IPS DF 4.7 (cell line): ENCODE data around the gene ISYNA1.

Experiments used
- DNase-seq: peaks from one replicate; pipeline ENCODE4 v3.0.0-alpha.2; 2013; ENCODE audit warnings: low spot score; ENCODE audit errors: extremely low read depth

The ISYNA1 gene

DNA sequence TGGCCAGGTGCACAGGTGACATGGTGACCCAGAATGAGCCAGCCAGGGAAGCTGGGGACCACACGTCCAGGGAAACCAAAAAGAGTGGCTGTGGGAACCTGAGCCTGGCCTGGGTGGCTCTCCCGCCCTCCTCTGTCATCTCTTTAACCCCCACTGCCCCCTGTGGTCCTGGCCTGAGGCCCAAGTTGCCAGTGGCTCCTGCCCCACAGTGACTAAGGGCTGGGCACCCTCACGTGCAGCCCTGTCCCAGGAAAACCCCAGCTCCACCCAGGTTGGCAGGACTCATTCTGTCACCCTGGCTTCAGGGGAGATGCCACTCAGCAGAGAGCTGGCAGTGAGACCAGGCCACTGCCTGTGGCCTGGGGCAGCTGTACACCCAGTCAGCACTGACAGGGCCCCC, 30.6 kb upstream of the ISYNA1 start:
- DNase-seq: no peak

DNA sequence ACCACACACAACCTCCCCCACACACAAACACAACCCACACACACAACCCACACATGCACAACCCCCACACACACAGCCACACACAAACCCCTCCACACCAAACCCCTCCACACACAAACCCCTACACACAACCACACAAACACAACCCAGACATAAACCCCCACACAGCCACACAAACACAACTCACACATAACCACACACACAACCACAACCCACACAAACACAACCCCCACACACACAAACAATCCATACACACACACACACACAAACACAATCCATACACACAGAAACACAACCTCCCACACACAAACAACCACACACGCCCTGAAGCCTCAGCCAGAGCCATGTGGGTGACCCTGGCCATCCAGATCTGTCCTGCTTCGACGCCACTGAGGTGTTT, 30.0 kb upstream of the ISYNA1 start:
- DNase-seq: no peak

DNA sequence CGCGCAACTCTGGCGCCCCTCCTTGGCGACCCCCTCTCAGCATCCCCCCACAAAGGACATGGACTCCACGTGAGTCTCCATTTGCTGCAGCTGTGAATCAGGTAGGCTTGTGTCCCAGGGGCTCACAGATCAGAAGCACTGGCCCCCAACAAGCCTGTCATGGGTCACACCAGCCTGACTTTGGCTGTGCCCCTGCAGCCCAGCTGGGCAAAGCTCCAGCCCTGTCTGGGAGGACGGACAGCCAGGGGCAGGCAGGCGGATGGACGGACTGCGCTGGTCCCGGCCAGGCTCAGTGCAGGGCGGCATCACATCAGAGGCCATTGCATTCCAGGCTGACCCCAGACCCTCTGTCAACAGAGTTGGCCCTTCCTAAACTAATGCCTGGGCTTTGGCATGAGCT, 28.4 kb upstream of the ISYNA1 start:
- no peak for DNase-seq

DNA sequence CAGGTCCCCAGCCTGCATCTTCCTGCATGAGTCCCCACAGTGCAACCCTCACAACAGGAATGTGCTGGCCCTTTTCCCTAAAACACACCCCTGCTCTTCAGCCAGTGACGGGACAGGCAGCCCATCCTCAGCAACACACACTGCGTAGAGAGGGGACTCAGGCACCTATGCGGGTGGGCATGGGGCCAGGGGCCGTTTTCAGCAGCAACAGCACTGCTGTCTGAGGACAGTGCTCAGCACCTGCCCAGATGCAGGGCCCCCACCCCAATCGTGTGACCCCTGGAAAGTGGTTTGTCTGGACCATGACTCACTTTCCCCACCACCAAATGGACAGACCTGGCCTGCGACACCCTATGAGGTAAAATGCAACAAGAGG, 28.0 kb upstream of the ISYNA1 start:
- no peak for DNase-seq

DNA sequence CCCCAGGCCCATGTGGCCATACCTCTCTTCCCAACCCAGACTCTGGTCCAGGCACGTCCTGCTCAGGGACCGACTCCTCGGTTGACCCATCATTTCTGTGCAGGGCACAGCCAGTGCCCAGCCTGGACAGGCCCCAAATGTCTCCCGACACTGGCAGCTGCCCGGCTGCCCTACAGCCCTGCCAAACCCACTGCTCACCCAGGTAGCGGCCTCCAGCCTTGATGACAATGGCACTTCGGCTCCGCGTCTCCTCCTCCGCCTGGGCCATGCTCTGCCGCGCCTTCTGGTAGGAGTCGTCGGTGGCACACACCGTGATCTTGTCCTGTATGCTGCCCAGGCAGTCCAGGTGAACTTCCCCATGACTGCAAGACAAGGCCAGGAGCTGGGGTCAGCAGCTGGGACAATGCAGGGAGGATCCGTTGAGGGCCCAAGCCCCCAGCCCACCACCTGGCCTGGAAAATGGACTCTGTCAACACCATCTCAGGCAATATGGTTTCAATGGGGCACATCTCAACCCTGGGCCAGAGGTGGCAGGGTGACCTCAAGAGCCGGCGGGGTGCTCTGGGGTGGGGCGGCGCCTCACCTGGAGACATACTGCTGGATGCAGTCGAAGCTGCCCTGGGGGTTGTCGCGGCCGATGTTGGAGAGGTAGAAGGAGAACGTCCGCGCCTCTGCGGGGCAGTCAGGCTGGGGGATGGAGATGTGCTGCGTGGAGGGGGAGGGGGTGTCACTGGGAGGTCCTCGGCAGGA, 27.5 kb upstream of the ISYNA1 start:
- DNase-seq: no peak

DNA sequence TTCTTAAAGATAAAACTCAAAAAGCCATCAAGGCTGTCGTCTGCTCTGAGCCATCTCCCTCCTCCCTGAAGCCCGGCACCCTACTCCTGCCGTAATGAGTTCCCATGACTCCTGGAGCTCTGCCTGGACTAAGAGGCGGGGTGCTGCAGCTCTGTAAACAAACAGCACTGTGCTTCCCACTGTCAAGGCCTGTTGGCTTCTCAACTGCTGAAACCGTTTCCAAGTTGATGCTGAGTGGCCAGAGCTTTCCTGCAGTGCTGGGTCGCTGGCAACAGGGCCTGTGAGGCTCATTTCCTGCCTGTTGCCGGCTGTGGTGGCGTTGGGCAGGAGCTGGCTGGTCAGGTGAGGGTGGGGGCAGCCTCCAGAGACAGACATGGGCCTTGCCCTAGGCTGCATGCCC, 26.7 kb upstream of the ISYNA1 start:
- no peak for DNase-seq

DNA sequence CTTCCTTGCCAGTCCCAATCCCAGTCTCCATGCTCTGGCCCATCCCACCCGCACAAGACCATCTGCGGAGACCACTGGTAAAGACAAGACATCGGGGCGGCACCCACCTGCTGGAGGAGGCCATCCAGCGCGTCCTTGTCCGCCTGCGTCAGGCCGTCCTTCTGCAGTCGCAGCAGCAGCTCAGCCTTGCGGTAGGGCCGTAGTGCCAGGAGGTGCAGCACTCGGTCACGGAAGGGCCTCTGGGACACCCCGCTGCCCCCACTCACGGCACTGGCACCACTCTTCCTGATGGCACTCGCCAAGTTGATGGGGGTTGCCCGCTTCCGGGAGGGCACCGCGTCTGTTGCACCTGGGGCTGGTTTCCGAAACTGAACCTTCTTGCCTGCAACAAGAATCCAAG, 23.5 kb upstream of the ISYNA1 start:
- DNase-seq: no peak

DNA sequence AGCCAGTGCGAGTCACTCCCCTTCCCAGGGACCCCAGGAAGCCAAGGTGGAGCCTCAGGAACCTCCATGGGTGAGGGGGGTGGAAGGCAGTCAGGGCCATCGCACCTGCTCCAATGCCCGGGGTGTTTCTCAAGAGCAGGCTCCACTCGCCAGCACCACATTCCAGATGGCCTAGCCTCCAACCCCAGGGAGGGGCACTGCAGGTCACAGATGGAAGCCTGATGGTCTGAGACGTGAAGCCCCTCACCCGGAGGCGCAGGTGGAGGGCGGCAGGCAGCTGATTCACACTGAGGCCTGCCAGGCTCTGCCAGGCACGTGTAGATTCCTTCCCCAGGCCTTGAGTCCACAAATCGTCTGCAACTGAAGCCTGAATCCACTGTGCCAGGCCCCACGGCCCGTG, 23.0 kb upstream of the ISYNA1 start:
- DNase-seq: no peak

DNA sequence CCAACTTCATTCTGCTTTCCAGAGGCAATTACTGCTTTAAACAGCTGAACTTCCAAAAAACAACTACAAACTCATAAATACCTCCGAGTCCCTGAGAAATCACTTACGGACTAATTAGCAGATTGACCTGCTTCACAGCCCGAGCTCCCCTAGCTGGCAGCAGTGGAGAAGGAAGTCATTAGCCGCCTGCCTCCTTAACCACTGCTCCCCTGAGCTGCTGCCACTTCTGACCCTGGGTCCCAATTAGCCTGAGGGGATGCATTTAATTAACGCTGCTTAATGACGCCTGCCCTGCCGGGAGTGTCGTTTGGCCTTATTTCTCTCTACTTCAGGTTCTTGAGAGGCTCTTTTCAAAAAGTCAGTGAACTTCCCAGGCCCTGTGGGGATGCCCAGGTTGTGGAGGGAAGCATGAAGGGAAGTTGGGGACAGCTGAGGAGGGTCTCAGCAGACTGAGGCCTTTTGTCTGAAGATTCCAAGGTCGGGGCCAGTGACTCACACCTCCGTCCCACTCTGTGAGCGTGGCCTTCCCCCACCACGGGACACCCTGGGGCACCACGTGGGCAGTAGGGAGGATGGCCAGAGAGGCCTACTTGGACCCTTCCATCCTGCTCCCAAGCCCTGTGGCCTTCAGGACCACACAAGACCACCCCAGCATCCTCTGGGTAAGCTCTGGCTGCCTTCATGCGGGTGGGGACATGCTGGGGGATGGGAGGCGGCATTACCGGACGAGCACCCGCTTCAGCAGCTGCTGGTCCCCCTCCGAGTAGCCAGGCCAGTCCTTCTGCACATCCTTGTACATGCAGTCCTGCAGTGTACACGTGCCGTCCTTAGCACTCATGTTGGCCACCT, 19.8 kb upstream of the ISYNA1 start:
- DNase-seq: no peak

DNA sequence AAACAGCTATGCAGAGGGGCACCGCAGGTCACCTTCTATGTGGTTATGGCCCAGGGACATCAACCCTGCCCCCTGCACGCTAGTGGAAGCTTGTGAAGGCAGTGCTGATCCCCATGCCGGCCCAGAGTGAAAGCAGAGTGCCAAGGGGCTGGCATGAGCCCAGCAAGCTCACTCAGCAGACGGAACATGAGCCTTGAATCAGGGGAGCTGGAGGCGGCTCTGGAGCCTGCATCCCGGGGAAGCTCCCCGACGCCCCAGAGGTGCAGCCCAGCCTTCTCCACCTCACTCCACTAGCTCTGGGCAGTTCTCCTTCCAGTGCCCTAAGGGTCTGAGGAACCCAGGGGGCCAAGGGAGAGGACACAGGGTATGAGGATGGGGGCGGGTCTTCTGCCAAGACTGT, 19.0 kb upstream of the ISYNA1 start:
- no peak for DNase-seq

DNA sequence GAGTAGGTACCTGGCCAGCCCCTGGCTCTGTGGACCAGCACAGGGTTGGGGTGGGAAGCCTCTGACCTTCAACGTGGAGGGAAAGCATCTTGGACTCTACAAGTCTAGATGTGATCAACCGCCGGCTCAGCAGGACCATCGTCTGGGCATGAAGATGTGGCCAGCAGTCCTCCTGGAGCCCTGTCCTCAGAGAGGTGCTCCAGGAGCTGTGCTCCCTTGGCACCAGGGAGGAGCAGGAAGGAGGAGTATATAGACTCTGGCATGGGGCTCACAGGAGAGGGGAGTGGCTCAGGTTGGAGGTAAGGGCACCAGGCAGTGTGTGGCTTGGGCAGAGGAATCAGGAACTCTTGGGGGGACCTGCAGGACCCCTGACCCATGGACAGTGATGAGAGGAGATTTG, 18.3 kb upstream of the ISYNA1 start:
- no peak for DNase-seq

DNA sequence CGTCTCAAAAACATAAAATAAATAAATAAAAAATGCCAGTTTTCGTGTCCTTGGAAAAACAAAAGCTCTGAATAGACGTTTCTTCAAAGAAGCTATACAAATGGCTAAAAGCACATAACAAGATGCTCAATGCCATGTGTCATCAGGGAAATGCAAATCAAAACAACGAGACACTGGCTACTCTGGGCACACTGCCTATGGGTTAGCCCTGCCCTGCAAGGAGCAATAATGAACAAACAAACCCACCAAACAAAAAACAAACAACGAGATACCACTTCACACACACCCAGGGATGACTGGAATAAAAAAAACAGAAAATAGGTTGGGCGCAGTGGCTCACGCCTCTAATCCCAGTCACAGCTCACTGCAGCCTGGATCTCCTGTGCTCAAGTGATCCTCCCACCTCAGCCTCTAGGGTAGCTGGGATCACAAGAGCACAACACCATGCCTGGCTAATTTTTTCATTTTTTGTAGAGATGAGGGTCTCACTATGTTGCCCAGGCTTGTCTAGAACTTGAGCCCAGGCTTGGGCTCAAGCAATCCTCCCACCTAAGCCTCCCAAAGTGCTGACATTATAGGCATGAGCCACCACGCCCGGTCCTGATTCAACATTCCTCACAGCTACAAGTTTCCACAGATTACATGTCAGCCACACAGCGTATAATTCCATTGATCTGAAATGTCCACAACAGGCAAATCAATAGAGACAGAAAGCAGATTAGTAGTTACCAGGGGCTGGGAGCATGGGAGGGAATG, 15.5 kb upstream of the ISYNA1 start:
- no peak for DNase-seq

DNA sequence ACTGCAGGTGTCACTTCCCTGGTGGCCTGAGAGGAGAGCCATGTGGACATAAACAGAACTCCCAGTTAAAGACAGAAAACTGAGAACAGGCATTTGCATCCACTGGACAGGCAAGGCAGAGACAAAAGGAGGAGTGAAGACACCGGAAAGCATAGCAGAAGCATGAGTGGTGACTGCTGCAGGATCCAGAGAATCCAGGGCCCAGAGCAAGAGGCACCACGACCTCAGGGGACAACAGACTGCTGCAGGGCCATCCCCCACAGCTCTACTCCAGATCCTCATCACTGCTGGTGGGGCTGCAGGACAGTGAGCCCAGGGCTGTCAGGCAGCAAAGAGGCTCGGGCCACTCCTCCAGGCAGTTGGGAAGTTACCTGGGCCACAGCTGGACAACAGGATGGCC, 14.5 kb upstream of the ISYNA1 start:
- DNase-seq: no peak

DNA sequence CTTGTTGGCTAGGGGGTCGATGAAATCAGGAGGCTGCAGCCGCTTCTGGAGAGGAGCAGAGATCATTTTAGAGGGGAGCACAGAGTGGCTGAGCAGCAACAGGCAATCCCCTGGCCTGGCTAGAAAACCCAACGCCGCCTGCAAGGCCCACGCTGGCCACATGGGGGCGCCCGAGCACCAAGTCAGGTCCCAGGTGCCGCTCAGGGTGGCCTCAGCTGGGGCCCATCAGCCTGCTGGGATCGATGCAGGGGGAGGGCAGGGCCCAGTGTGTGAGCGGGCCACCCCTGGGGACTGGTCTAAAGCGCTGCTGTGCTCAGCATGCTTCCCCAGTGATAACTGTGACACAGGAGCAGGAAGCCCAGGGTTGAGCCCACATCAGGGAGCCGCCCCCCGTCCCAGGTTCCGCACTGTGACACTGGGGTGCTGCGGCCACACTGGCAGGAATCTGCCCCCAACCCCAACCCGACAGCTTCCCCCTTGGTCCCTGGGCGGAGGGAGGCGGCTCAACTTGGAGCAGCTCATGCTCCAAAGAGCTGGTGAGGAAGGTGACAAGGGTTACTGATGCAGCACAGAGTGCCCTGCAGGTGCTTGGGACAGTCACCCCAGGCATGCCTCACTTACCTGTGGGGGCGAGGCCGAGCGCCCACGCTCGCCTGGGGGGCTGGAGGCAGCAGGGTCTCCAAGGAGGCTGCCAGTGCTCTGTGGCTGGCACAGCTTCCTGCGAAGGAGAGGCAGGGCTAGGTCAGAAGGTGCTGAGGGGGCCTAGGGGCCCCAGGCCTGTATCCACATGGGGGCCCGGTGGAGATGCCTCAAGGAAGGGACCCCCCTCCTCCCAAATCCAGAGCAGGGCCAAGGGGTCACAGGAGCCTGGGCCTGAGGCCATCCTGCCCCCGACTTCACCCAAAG, 13.3 kb upstream of the ISYNA1 start:
- no peak for DNase-seq

DNA sequence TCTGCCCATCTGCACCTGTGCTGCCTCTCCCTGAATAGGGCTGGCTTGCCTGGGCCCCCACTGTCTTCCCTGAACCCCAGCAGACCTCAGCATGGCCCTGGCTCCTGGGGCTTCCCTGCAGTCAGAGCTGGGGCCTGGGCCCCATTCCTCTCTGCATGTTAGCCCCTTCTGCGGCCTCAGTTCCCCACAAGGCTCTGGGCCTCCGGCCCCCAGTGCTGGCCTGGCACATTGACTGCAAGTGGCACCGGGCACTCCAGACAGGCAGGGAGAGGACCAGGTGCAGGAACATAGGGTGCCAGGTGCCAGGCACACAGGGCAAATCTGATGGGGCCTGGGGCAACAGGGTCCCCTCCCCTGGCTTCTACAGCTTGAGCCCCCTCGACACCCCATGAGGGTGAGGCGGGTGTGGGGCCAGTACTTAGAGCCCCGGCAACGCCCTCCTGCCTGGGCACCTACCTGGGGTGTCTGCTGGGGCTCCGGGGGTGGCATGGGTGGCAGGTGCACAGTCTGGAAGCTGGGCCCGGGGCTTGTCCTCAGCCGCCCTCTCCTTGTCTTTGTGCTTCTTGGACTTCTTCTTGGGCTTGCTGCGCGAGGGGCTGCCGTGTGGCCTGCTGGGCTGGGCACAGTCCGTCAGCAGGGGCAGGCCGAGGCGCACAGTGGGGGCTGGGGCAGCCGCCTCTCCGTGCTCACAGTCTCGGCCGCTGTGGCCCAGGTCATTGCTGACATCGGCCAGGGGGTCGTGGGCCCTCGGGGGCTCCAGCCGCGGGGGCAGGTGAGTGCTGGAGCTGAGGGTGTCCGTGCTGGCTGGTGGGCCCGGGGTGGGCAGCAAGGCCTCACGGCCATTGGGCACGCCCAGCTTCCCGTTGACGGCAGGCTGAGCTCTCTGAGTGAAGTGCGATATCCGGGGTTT, 12.3 kb upstream of the ISYNA1 start:
- DNase-seq: no peak

DNA sequence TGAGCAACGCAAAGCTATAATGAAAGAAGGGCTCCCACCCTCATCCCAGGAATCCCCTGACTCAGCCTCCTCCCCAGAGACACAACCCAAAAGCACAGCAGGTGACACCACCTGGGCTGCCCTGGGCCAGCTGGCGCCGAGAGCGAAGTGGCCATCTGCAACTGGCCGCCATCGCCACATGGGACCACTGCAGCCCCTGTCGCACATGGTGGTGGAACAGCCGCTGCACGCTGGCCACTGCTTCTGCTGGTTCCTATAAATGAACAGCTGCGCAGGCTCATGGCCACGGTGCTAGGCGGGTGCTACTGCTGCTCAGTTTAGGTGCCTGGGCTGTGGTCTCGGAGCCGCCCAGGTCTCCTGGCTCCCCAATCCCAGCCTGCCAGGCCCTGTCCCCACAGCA, 11.6 kb upstream of the ISYNA1 start:
- no peak for DNase-seq

DNA sequence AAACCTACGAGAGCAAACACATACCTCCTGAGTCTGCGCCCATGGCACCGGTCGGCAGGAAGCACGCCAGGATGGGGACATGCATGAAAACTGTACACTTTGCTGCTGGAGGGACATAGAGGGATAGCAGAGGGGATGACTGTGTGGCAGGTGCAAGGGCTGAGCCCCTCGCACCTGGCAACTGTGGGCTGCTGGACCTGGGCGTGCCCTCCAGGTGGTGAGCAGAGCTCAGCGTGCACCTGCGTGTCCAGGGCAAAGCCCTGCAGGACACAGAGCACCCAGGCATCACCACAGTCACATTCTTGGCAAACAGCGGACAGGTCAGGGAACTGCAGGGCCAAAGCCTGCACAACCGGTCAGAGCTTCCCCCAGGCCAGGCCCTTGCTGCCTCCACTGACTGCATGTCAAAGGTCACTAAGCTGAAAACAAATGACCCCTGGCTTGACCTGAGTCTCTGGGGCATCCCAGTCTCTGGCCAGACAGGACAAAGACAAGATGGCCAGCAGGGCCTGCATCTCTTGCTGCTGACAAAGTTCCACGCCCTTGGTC, 9.0 kb upstream of the ISYNA1 start:
- DNase-seq: no peak

DNA sequence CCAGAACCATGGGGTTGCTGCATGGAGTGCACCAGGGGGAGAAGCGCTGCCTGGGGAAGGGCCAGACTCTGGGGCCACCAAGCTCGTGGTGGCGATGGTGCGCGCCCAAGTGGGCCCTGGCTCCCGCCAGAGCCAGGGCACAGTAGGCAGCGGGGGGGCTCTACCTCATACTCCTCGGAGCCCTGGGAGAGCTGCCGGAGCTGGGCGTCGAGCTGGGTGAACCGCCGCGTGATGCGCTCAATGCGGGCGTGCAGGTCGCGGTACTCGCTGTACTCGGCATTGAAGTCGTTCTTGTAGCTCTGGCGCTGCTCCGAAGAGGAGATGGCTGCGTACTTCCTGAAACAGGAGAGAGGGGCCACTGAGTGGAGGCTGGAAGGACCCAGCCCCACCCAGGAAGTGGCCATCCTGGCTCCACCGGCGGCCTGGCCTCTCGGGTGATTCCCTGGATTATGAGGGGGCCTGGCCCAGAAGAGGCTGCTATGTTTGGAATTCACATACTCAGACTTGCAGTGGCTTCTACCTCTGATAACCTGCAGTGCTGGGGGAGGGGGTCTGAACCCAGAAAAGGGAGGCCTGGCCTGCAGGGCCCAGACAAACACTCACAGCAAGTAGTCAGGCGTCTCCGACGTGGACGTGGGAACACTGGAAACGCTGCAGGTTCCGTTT, 8.3 kb upstream of the ISYNA1 start:
- DNase-seq: no peak

DNA sequence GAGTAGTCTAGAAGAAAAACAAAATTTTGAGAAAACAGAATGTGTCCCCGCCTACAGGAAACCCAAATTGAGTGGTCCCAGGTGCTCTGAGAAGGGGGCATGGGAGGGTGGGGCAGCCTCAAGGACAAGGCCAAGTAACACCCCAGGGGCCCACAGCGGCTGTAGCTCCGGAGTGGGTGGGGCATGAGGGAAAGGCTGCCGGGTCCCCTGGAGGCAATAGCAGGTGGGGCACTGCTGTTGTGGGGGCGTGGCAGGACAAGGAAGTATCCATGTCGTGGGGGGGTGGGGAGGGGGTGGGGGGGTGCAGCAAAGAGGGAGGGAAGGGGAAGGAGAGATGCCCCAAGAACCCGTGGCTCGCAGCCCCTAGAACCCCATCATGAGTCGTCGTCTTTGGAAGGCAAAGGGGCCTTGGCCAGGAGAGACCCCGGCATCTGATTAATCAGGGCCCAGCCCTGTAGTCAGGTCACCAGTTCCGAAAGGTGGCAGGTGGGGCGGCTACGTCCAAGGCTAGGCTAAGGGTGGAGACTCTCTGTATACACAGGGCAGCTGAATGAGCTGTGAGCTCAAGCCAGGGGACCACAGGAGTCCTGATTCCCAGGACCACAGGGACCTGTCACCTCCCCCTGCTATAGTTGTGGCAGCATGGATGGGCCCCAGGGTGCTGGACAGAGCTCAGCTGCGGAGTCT, 7.5 kb upstream of the ISYNA1 start:
- DNase-seq: no peak
